MM.1S (cell line): ENCODE data around the gene MYMK.

Source experiments
- DNase-seq: peaks from one replicate; pipeline ENCODE4 v3.0.0-alpha.2; 2015
- H2AFZ ChIP-seq: fragments of 300-600 bp; sonication (generic); 2 replicates; pipeline ENCODE4 v1.6.0; 2016; ENCODE audit warnings: antibody characterized with exemption, low read length
- H3F3A ChIP-seq: fragments of 300-600 bp; sonication (generic); 2 replicates; pipeline ENCODE4 v1.6.1; 2016; ENCODE audit warnings: mild to moderate bottlenecking, antibody characterized with exemption, low read length, moderate library complexity, mixed read lengths; ENCODE audit not compliant: insufficient read depth
- H3K27ac ChIP-seq: fragments of 300-600 bp; sonication (generic); 2 replicates; pipeline ENCODE4 v1.5.1; 2016; ENCODE audit warnings: mild to moderate bottlenecking, low read length
- H3K27me3 ChIP-seq: fragments of 300-600 bp; sonication (generic); replicated peaks from 2 replicates; pipeline ENCODE4 v1.6.0; 2016; ENCODE audit warnings: low read length; ENCODE audit not compliant: insufficient read depth
- H3K36me3 ChIP-seq: fragments of 300-600 bp; sonication (generic); replicated peaks from 2 replicates; pipeline ENCODE4 v1.6.1; 2016; ENCODE audit warnings: mild to moderate bottlenecking, low read length, mixed read lengths; ENCODE audit not compliant: insufficient read depth
- H3K4me1 ChIP-seq: fragments of 300-600 bp; sonication (generic); 2 replicates; pipeline ENCODE4 v1.6.1; 2016; ENCODE audit warnings: low read length, mixed read lengths
- H3K4me2 ChIP-seq: fragments of 300-600 bp; sonication (generic); 2 replicates; pipeline ENCODE4 v1.6.0; 2016; ENCODE audit warnings: low read depth, low read length
- H3K4me3 ChIP-seq: fragments of 300-600 bp; sonication (generic); 2 replicates; pipeline ENCODE4 v1.5.1; 2016; ENCODE audit warnings: low read length, mixed read lengths
- H3K79me2 ChIP-seq: fragments of 300-600 bp; sonication (generic); 2 replicates; pipeline ENCODE4 v1.6.1; 2016; ENCODE audit warnings: mixed run types, low read length, mixed read lengths
- H3K9ac ChIP-seq: fragments of 300-600 bp; sonication (generic); 2 replicates; pipeline ENCODE4 v1.6.1; 2016; ENCODE audit warnings: low read length, mixed read lengths
- H3K9me2 ChIP-seq: fragments of 300-600 bp; sonication (generic); replicated peaks from 2 replicates; pipeline ENCODE4 v1.6.1; 2016; ENCODE audit warnings: mild to moderate bottlenecking, low read length, mixed read lengths; ENCODE audit not compliant: insufficient read depth
- H3K9me3 ChIP-seq: fragments of 300-600 bp; sonication (generic); replicated peaks from 2 replicates; pipeline ENCODE4 v1.6.1; 2016; ENCODE audit warnings: mild to moderate bottlenecking, low read length, mixed read lengths; ENCODE audit not compliant: insufficient read depth
- H4K20me1 ChIP-seq: fragments of 300-600 bp; sonication (generic); 2 replicates; pipeline ENCODE4 v1.6.1; 2016; ENCODE audit warnings: mild to moderate bottlenecking, low read length, moderate library complexity, mixed read lengths; ENCODE audit not compliant: insufficient read depth
- CTCF ChIP-seq: fragments of 300-600 bp; sonication (generic); IDR thresholded peaks from 2 replicates; pipeline ENCODE4 v1.5.1; 2016; ENCODE audit warnings: antibody characterized with exemption, low read length, mixed read lengths
- EZH2 ChIP-seq: fragments of 300-600 bp; sonication (generic); optimal IDR thresholded peaks from 2 replicates; pipeline ENCODE3; 2017; ENCODE audit warnings: low read depth, mild to moderate bottlenecking, antibody characterized with exemption, low read length, mixed read lengths
- EZH2phosphoT487 ChIP-seq: fragments of 300-600 bp; sonication (generic); IDR thresholded peaks from 2 replicates; pipeline ENCODE4 v1.6.1; 2018; ENCODE audit warnings: antibody characterized with exemption, low read length

The MYMK gene

GRCh38 chr9:133512253-133513213, 12.2 kb downstream of the MYMK start:
- Histone ChIP-seq H3K4me3 (no peak overlapping the region), H3K79me2 (no peaks in the 10 kb centered on the region), H3K27me3 (peaks cover 89% of the 10 kb centered on the region), H2AFZ (no peak overlapping the region), H3F3A (no peaks in the 10 kb centered on the region), H4K20me1 (no peaks in the 10 kb centered on the region), H3K36me3 (no peaks in the 10 kb centered on the region), H3K4me2 (no peak overlapping the region), H3K9ac (no peak overlapping the region), H3K27ac (no peak overlapping the region), H3K4me1 (no peaks in the 10 kb centered on the region), H3K9me3 (no peaks in the 10 kb centered on the region), H3K9me2 (no peaks in the 10 kb centered on the region)
- TF ChIP-seq EZH2 (no peak), CTCF (no peak), EZH2phosphoT487 (no peak)
- no peak for DNase-seq

GRCh38 chr9:133511607-133512006, 13.2 kb downstream of the MYMK start:
- Histone ChIP-seq H3K27me3 (peaks cover 91% of the 10 kb centered on the region), H3K9me2 (no peaks in the 10 kb centered on the region), H3K4me3 (no peak overlapping the region), H3K36me3 (no peaks in the 10 kb centered on the region), H3K9me3 (no peaks in the 10 kb centered on the region), H3K9ac (no peak overlapping the region), H3K4me2 (no peak overlapping the region), H2AFZ (no peak overlapping the region), H3K4me1 (no peaks in the 10 kb centered on the region), H3K27ac (no peak overlapping the region), H4K20me1 (no peaks in the 10 kb centered on the region), H3K79me2 (no peaks in the 10 kb centered on the region), H3F3A (no peaks in the 10 kb centered on the region)
- no peak for DNase-seq
- no peak for TF ChIP-seq EZH2
- TF ChIP-seq CTCF = no peak
- no peak for TF ChIP-seq EZH2phosphoT487

GRCh38 chr9:133510926-133511505, 13.7 kb downstream of the MYMK start:
- H3K4me1 ChIP-seq = no peaks in the 10 kb centered on the region
- no peak overlapping the region for H2AFZ ChIP-seq
- H3K9me2 ChIP-seq = no peaks in the 10 kb centered on the region
- no peak overlapping the region for H3K9ac ChIP-seq
- H3K27ac ChIP-seq = no peak overlapping the region
- peaks cover 89% of the 10 kb centered on the region for H3K27me3 ChIP-seq
- no peaks in the 10 kb centered on the region for H4K20me1 ChIP-seq
- no peak overlapping the region for H3K4me2 ChIP-seq
- no peak for DNase-seq
- no peaks in the 10 kb centered on the region for H3K9me3 ChIP-seq
- no peak for TF ChIP-seq CTCF
- no peak for TF ChIP-seq EZH2phosphoT487
- TF ChIP-seq EZH2 = no peak
- no peaks in the 10 kb centered on the region for H3F3A ChIP-seq
- no peaks in the 10 kb centered on the region for H3K79me2 ChIP-seq
- no peak overlapping the region for H3K4me3 ChIP-seq
- H3K36me3 ChIP-seq = no peaks in the 10 kb centered on the region
